ENCODE results near the gene MORN5.

The MORN5 gene

GRCh38 chr9:122128969-122129343 lies 30.8 kb upstream of the MORN5 start:
- TF ChIP-seq TCF12 (IDR thresholded peaks at IDR 0.05; ENCODE audit: low read depth) (no peak), TAF1 (IDR thresholded peaks at IDR 0.05; ENCODE audit: low read depth) (no peak), ZBTB7A (IDR thresholded peaks at IDR 0.05; ENCODE audit: low read depth) (no peak), EGR1 (IDR thresholded peaks at IDR 0.05) (no peak), TEAD4 (IDR thresholded peaks at IDR 0.05) (no peak), FOXM1 (IDR thresholded peaks at IDR 0.05; ENCODE audit: borderline replicate concordance, low read depth) (no peak), MAX (IDR thresholded peaks at IDR 0.05) (no peak), RAD21 (IDR thresholded peaks at IDR 0.05; ENCODE audit: low read depth) (no peak), CREB1 (IDR thresholded peaks at IDR 0.05; ENCODE audit: low read depth) (no peak), EP300 (IDR thresholded peaks at IDR 0.05; ENCODE audit: borderline replicate concordance) (no peak), USF1 (IDR thresholded peaks at IDR 0.05) (no peak)

DNA sequence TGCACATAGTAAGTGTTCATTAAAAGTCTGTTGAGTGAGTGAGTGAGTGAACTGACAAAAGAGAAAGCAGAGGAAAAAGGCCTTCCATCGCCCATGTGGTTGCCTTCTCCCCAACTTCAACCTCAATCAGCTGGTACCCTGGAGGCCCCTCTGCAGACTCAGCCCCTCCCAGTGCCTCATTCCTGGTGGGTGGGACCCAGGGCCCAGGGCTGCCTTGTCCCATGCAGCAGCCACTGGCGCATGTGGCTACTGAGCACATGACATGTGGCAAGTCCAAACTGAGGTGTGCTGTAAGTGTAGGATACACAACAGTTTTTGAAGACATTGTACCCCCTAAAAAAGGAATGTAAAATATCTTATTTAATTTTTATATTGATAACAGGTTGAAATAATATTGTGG lies 29.7 kb upstream of the MORN5 start:
- no peak for TF ChIP-seq RAD21 (IDR thresholded peaks at IDR 0.05; ENCODE audit: low read depth)
- TF ChIP-seq USF1 (IDR thresholded peaks at IDR 0.05), result no peak
- TF ChIP-seq, protein P1, sequence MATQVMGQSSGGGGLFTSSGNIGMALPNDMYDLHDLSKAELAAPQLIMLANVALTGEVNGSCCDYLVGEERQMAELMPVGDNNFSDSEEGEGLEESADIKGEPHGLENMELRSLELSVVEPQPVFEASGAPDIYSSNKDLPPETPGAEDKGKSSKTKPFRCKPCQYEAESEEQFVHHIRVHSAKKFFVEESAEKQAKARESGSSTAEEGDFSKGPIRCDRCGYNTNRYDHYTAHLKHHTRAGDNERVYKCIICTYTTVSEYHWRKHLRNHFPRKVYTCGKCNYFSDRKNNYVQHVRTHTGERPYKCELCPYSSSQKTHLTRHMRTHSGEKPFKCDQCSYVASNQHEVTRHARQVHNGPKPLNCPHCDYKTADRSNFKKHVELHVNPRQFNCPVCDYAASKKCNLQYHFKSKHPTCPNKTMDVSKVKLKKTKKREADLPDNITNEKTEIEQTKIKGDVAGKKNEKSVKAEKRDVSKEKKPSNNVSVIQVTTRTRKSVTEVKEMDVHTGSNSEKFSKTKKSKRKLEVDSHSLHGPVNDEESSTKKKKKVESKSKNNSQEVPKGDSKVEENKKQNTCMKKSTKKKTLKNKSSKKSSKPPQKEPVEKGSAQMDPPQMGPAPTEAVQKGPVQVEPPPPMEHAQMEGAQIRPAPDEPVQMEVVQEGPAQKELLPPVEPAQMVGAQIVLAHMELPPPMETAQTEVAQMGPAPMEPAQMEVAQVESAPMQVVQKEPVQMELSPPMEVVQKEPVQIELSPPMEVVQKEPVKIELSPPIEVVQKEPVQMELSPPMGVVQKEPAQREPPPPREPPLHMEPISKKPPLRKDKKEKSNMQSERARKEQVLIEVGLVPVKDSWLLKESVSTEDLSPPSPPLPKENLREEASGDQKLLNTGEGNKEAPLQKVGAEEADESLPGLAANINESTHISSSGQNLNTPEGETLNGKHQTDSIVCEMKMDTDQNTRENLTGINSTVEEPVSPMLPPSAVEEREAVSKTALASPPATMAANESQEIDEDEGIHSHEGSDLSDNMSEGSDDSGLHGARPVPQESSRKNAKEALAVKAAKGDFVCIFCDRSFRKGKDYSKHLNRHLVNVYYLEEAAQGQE (IDR thresholded peaks at IDR 0.05; ENCODE audit: low read depth), result no peak
- no peak for TF ChIP-seq NFIC (IDR thresholded peaks at IDR 0.05)

DNA sequence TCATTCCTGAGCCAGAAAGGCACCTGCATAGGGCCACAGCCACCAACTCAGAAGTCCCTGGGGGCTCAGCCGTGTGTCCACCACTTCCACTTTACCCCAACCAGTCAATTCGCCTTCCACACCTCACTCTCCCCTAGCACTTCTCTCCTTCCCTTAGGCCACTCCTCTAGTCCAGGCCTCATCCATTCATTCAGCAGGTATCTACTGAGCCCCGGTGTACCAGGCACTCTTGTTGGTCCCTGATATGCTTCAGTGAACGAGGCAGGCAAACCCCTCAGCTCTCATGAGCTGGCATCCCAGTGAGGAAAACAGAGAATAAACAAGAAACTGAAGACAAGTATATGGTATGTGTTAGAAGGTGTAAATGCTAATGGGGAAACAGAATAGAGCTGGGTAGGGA lies 28.9 kb upstream of the MORN5 start:
- TF ChIP-seq TEAD4 (IDR thresholded peaks at IDR 0.05) (no peak), TAF1 (IDR thresholded peaks at IDR 0.05; ENCODE audit: low read depth) (no peak), RAD21 (IDR thresholded peaks at IDR 0.05; ENCODE audit: low read depth) (no peak), YY1 (IDR thresholded peaks at IDR 0.05; ENCODE audit: low read depth) (no peak), CEBPB (IDR thresholded peaks at IDR 0.05) (no peak), ZBTB7A (IDR thresholded peaks at IDR 0.05; ENCODE audit: low read depth) (no peak; the same call in 1 of the 2 replicates), MAX (IDR thresholded peaks at IDR 0.05) (no peak), EGR1 (IDR thresholded peaks at IDR 0.05) (no peak), EP300 (IDR thresholded peaks at IDR 0.05; ENCODE audit: borderline replicate concordance) (no peak), NFIC (IDR thresholded peaks at IDR 0.05) (no peak)

- peak; percentile 87 for TF ChIP-seq MAX (IDR thresholded peaks at IDR 0.05)
- TF ChIP-seq CREB1 (IDR thresholded peaks at IDR 0.05; ENCODE audit: low read depth), result no peak
- peak; percentile 30; the same call in 1 of the 2 replicates for TF ChIP-seq EP300 (IDR thresholded peaks at IDR 0.05; ENCODE audit: borderline replicate concordance)
- peak; percentile 56 for TF ChIP-seq TEAD4 (IDR thresholded peaks at IDR 0.05)
Measured at GRCh38 chr9:122131401-122132001, 28.2 kb upstream of the MORN5 start.

DNA sequence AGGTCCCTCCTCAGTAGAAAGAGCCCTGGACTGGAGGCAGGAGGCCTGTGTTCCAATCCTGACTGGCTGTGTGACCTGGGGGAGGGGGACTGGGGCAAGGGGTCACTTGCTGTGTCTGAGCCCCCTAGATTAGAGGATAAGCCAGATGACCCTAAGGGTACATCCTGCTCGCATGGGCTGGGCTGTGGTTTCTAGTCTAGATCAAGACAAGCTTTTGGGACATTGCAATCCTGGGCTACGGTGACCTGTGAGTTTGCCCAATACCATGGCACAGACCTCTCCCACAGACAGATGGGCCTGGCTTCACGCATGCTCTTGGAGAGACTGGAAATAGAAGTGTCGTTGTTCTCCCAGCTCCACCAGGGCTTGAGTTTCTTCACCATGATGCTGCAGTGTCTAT lies 27.2 kb upstream of the MORN5 start:
- TF ChIP-seq FOXM1 (IDR thresholded peaks at IDR 0.05; ENCODE audit: borderline replicate concordance, low read depth) (no peak), EGR1 (IDR thresholded peaks at IDR 0.05) (no peak), CEBPB (IDR thresholded peaks at IDR 0.05) (no peak)
- TF ChIP-seq, protein P1 (IDR thresholded peaks at IDR 0.05; ENCODE audit: low read depth), result no peak

DNA sequence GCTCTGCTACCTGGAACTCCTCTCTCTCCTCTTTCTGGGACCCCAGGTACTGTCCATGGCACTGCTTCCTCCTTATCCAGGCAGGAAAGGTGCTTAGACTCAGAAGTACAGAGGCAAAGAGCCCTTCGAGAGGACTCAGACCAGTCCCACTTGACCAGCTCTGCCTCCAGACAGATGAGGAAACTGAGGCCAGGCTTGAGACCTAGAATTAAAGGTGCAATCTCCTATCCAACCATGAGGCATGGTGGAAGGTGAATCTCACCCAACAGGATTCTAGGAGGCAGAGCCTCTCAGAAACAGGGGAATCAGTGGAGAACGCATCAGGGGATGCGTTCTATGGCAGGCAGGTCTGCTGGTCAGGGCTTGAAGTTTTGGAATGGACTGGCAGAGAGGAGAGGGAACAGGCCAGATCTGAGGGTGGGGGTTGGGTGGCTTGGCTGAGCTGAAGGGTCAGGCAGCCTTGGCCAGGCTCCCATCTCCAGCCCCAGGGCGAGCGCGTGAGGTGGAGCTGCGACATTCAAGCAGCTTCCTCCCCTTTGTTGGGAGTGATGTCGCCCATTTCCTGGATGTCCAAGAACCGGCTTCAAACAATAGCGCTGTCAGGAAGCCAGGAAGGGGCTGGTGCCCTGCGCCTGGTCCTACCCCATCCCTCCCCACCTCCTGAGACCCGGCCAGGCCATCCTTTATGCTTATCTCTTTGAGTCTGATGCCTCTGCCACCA lies 26.3 kb upstream of the MORN5 start:
- TF ChIP-seq EP300 (IDR thresholded peaks at IDR 0.05; ENCODE audit: borderline replicate concordance), result no peak
- no peak for TF ChIP-seq USF1 (IDR thresholded peaks at IDR 0.05)
- TF ChIP-seq RAD21 (IDR thresholded peaks at IDR 0.05; ENCODE audit: low read depth), result no peak
- no peak for TF ChIP-seq TCF12 (IDR thresholded peaks at IDR 0.05; ENCODE audit: low read depth)
- no peak for TF ChIP-seq CREB1 (IDR thresholded peaks at IDR 0.05; ENCODE audit: low read depth)
